HepG2 (cell line): ENCODE results near the gene TMEM50B. TPM values are rescaled to one million over a fixed set of nuclear protein-coding genes. Genes with fewer than 3 reads are reported as not detected.

Experiments
- ATAC-seq: fragments of 200-7000 bp; cut with Tn5 transposase; 3 replicates; pipeline ENCODE4 v1.9.1; 2020; ENCODE audit warnings: mild to moderate bottlenecking, moderate library complexity
- BruUV-seq: library from RNA; stranded (reverse); fragments of 400-500 nt; replicated peaks from 2 replicates; lab custom pipeline; 2021; lab: Mats Ljungman, UMichigan
- CTCF ChIA-PET: fragments of 300-600 bp; formaldehyde crosslinking; extraction: SDS; loops from one replicate; lab custom pipeline; 2021; ENCODE audit warnings: low total read pairs, inconsistent platforms, low intra/inter-chr PET ratio; lab: Yijun Ruan, JAX
- POLR2A ChIA-PET: fragments of 350-600 bp; sonication (Branson Sonifier 250); formaldehyde crosslinking; loops from one replicate; lab custom pipeline; 2020; ENCODE audit warnings: antibody characterized with exemption, inconsistent platforms; lab: Yijun Ruan, JAX
- DNase-seq: peaks from one replicate; pipeline ENCODE4 v3.0.0-alpha.2; 2015; ENCODE audit warnings: low spot score
- FAIRE-seq: peaks from 3 replicates; lab custom pipeline; 2011; peaks lifted over from hg19 to GRCh38; lab: Jason Lieb, UNC
- H2AFZ ChIP-seq: one replicate; pipeline ENCODE4 v1.6.1; 2011; ENCODE audit warnings: low read length, inconsistent platforms
- H3K27ac ChIP-seq: fragments of 300-600 bp; 3 replicates; pipeline ENCODE4 v1.8.0; 2011; ENCODE audit warnings: mixed run types, mild to moderate bottlenecking, mixed read lengths, low read length, inconsistent platforms; ENCODE audit not compliant: insufficient read depth; ENCODE audit errors: extremely low read length
- H3K27me3 ChIP-seq, 2 experiments: fragments of 200-600 bp in 1 of 2; 2 replicates in 1 of 2; 3 replicates in 1 of 2; pipeline versions ENCODE4 v1.6.0 to v1.8.0; 2011; ENCODE audit warnings: low read length in 2 of 2, mild to moderate bottlenecking in 2 of 2, moderate library complexity in 2 of 2, inconsistent platforms in 1 of 2; ENCODE audit not compliant: insufficient read depth in 2 of 2, control insufficient read depth in 1 of 2
- H3K36me3 ChIP-seq, 2 experiments: fragments of 200-600 bp in 1 of 2; replicated peaks in 1 of 2; 2 replicates in 1 of 2; 3 replicates in 1 of 2; pipeline versions ENCODE4 v1.5.1 to v1.8.0; 2011; ENCODE audit warnings: low read length in 2 of 2, inconsistent platforms in 1 of 2; ENCODE audit not compliant: insufficient read depth in 2 of 2, control insufficient read depth in 1 of 2
- H3K4me1 ChIP-seq: 2 replicates; pipeline ENCODE4 v1.5.1; 2012; ENCODE audit warnings: low read length, inconsistent platforms; ENCODE audit not compliant: insufficient read depth
- H3K4me2 ChIP-seq: 2 replicates; pipeline ENCODE4 v1.6.0; 2011; ENCODE audit warnings: low read depth, low read length, inconsistent platforms
- H3K4me3 ChIP-seq, 3 experiments: fragments of 200-600 bp in 1 of 3; sonication (generic), shearing (Covaris generic) in 1 of 3; replicated peaks in 1 of 3; 2 replicates each; pipeline ENCODE4 v1.5.1; 2011 to 2016; ENCODE audit warnings: low read length in 3 of 3, inconsistent platforms in 2 of 3, low read depth in 2 of 3, mild to moderate bottlenecking in 2 of 3, control low read depth in 1 of 3, mixed read lengths in 1 of 3; ENCODE audit not compliant: insufficient read depth in 1 of 3
- H3K79me2 ChIP-seq: one replicate; pipeline ENCODE4 v1.6.1; 2011; ENCODE audit warnings: low read length, inconsistent platforms; ENCODE audit not compliant: insufficient read depth
- H3K9ac ChIP-seq: 2 replicates; pipeline ENCODE4 v1.6.0; 2011; ENCODE audit warnings: mild to moderate bottlenecking, low read depth, low read length, inconsistent platforms; ENCODE audit not compliant: insufficient read depth
- H3K9me3 ChIP-seq: 2 replicates; pipeline ENCODE4 v1.5.1; 2012; ENCODE audit warnings: mild to moderate bottlenecking, low read length
- H4K20me1 ChIP-seq: 2 replicates; pipeline ENCODE4 v1.6.0; 2011; ENCODE audit warnings: inconsistent platforms, mild to moderate bottlenecking, low read length, moderate library complexity; ENCODE audit not compliant: insufficient read depth
- GATA4 ChIP-seq: sonication (generic); IDR thresholded peaks from 2 replicates; pipeline ENCODE4 v1.6.1; 2016; ENCODE audit warnings: antibody characterized with exemption, low read depth, borderline replicate concordance
- HNF1A ChIP-seq, 2 experiments: sonication (generic) in 1 of 2; formaldehyde crosslinking in 1 of 2; IDR thresholded peaks; 2 replicates each; pipeline versions ENCODE4 v1.4.0 to v1.6.1; 2016 to 2020; ENCODE audit warnings: borderline replicate concordance in 1 of 2, low read depth in 1 of 2, mild to moderate bottlenecking in 1 of 2, missing genetic modification reagents in 1 of 2
- SIN3A ChIP-seq: IDR thresholded peaks from 2 replicates; pipeline ENCODE4 v1.6.1; 2011; ENCODE audit warnings: low read depth, mild to moderate bottlenecking, control low read depth, low read length, borderline replicate concordance
- XRCC5 ChIP-seq: fragments of 200-400 bp; formaldehyde crosslinking; optimal IDR thresholded peaks from 2 replicates; pipeline ENCODE3; 2017; ENCODE audit warnings: mild to moderate bottlenecking, low read length
- ZBTB44 ChIP-seq: sonication (generic); formaldehyde crosslinking; IDR thresholded peaks from 2 replicates; pipeline ENCODE4 v1.4.0; 2020; ENCODE audit warnings: missing genetic modification reagents
- ZNF451 ChIP-seq: sonication (generic); formaldehyde crosslinking; IDR thresholded peaks from 2 replicates; pipeline ENCODE4 v1.5.0; 2020; ENCODE audit warnings: mild to moderate bottlenecking, missing genetic modification reagents
- ZNF530 ChIP-seq: sonication (generic); formaldehyde crosslinking; IDR thresholded peaks from 2 replicates; pipeline ENCODE4 v1.5.0; 2020; ENCODE audit warnings: low read depth, mild to moderate bottlenecking, missing genetic modification reagents
- ZNF709 ChIP-seq: sonication (generic); formaldehyde crosslinking; IDR thresholded peaks from 2 replicates; pipeline ENCODE4 v1.5.0; 2020; ENCODE audit warnings: mild to moderate bottlenecking, missing genetic modification reagents
- ZNF773 ChIP-seq: sonication (generic); formaldehyde crosslinking; IDR thresholded peaks from 2 replicates; pipeline ENCODE4 v1.4.0; 2020; ENCODE audit warnings: missing genetic modification reagents, borderline replicate concordance
- WGBS: methylation state at CpG from one replicate; pipeline ENCODE4 v1.1.6; 2017; ENCODE audit warnings: low lambda C conversion rate; 5-methylcytosine and 5-hydroxymethylcytosine counted together
- in situ Hi-C: cut with HindIII; loops from 2 replicates; pipeline ENCODE4 v1.10.0; 2017; ENCODE audit warnings: low pct_unique_long_range_greater_than_20kb; ENCODE audit not compliant: extremely low pct_ligation_motif_present
- intact Hi-C: fragments of 100-400 bp; cut with micrococcal nuclease; formaldehyde crosslinking; loops from one replicate; pipeline ENCODE4 v1.10.0; 2022; ENCODE audit not compliant: unreplicated experiment
- polyA plus RNA-seq, 8 experiments: library from polyadenylated mRNA; depleted of rRNA in 3 of 8; stranded (reverse) in 7 of 8; unstranded in 1 of 8; fragments of >200 nt; fragmentation: Illumina TruSeq in 4 of 8; extraction: Trizol in 4 of 8; gene quantifications; 2 replicates each; pipeline versions ENCODE4 v1.2.1 to v1.2.3, GENCODE V29; 2011 to 2016; ENCODE audit warnings: low read depth in 4 of 8, missing spikeins in 1 of 8, mixed read lengths in 1 of 8; ENCODE audit not compliant: insufficient read depth in 1 of 8
- total RNA-seq, 5 experiments: library from RNA; depleted of rRNA; stranded (reverse); fragments of >200 nt; fragmentation: Illumina TruSeq; extraction: Trizol; gene quantifications; 2 replicates each; pipeline ENCODE4 v1.2.3, GENCODE V29; 2016; ENCODE audit warnings: low read depth in 1 of 5
- TF ChIP-seq, protein P1 (sequence below): sonication (generic); formaldehyde crosslinking; IDR thresholded peaks from 2 replicates; pipeline ENCODE4 v1.4.0; 2020; ENCODE audit warnings: missing genetic modification reagents, borderline replicate concordance
- TF ChIP-seq, protein P2 (sequence below), 2 experiments: sonication (generic) in 1 of 2; formaldehyde crosslinking in 1 of 2; IDR thresholded peaks; 2 replicates each; pipeline versions ENCODE4 v1.4.0 to v1.6.1; 2018 to 2020; ENCODE audit warnings: missing genetic modification reagents in 2 of 2, borderline replicate concordance in 1 of 2, low read depth in 1 of 2, mild to moderate bottlenecking in 1 of 2, missing biosample characterization in 1 of 2
- TF ChIP-seq, protein P3 (sequence below): sonication (generic); formaldehyde crosslinking; IDR thresholded peaks from 2 replicates; pipeline ENCODE4 v1.5.0; 2020; ENCODE audit warnings: missing genetic modification reagents

Gene TMEM50B
- total and polyA plus RNA-seq, 2 of the 13 experiments (the other 11 are each of a cell fraction or from before 2014, with no cell fraction given), result 29.9 to 46.3 TPM

DNA sequence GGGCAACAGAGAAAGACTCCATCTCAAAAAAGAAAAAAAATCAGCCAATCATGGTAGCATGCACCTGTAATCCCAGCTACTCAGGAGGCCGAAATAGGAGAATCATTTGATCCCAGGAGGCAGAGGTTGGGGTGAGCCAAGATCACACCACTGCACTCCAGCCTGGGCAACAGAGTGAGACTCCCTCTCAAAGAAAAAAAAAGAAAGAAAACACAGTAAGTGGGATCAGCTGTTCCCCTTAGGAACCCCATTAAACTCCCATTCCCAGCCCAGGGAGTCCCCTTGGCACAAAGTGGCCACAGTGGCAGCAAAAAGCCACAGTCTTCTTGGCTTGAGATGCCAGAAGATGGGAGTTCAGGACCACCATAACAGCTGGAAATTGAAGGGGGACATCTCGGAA, 9.1 kb downstream of the TMEM50B start:
- WGBS, result 98% methylated on average over 2 of the region's 2 CpGs
- H2AFZ ChIP-seq, result no peak overlapping the region
- no TSS peak for BruUV-seq
- H3K4me2 ChIP-seq, result no peak overlapping the region
- H3K9me3 ChIP-seq, result no peaks in the 10 kb centered on the region
- POLR2A ChIA-PET, result no interaction called here
- intact Hi-C loops, result no loop called here
- ATAC-seq (no peak), FAIRE-seq (no peak), DNase-seq (no peak)
- H3K79me2 ChIP-seq, result peaks cover 17% of the 10 kb centered on the region
- peaks cover 0 to 7% of the 10 kb centered on the region in 2 experiments; a peak in 1 of 5 replicates for H3K36me3 ChIP-seq
- CTCF ChIA-PET, result no interaction called here
- no peak overlapping the region for H3K9ac ChIP-seq
- H3K4me1 ChIP-seq, result no peaks in the 10 kb centered on the region
- H3K27ac ChIP-seq, result no peak overlapping the region
- no peaks in the 10 kb centered on the region for H4K20me1 ChIP-seq
- no peaks in the 10 kb centered on the region for H3K27me3 ChIP-seq
- in situ Hi-C loops, result no loop called here
- no peak overlapping the region for H3K4me3 ChIP-seq
- TF ChIP-seq ZBTB44 (CRISPR knock-in tag), result no peak
- TF ChIP-seq ZNF451, result no peak
- TF ChIP-seq, protein P1, sequence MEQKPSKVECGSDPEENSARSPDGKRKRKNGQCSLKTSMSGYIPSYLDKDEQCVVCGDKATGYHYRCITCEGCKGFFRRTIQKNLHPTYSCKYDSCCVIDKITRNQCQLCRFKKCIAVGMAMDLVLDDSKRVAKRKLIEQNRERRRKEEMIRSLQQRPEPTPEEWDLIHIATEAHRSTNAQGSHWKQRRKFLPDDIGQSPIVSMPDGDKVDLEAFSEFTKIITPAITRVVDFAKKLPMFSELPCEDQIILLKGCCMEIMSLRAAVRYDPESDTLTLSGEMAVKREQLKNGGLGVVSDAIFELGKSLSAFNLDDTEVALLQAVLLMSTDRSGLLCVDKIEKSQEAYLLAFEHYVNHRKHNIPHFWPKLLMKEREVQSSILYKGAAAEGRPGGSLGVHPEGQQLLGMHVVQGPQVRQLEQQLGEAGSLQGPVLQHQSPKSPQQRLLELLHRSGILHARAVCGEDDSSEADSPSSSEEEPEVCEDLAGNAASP, result no peak
- no peak for TF ChIP-seq ZNF709 (CRISPR knock-in tag)
- TF ChIP-seq ZNF530, result no peak
- no peak for TF ChIP-seq ZNF773 (CRISPR knock-in tag)
- TF ChIP-seq GATA4, result no peak
- no peak for TF ChIP-seq HNF1A (IDR thresholded peaks at IDR 0.05; ENCODE audit: low read depth)
- no peak for TF ChIP-seq HNF1A (CRISPR knock-in tag; IDR thresholded peaks at IDR 0.05; ENCODE audit: borderline replicate concordance)
- TF ChIP-seq SIN3A, result no peak
- TF ChIP-seq, protein P2, sequence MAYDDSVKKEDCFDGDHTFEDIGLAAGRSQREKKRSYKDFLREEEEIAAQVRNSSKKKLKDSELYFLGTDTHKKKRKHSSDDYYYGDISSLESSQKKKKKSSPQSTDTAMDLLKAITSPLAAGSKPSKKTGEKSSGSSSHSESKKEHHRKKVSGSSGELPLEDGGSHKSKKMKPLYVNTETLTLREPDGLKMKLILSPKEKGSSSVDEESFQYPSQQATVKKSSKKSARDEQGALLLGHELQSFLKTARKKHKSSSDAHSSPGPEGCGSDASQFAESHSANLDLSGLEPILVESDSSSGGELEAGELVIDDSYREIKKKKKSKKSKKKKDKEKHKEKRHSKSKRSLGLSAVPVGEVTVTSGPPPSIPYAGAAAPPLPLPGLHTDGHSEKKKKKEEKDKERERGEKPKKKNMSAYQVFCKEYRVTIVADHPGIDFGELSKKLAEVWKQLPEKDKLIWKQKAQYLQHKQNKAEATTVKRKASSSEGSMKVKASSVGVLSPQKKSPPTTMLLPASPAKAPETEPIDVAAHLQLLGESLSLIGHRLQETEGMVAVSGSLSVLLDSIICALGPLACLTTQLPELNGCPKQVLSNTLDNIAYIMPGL (CRISPR knock-in tag; IDR thresholded peaks at IDR 0.05; ENCODE audit: borderline replicate concordance in 1 of 2, low read depth in 1 of 2), result no peak
- no peak for TF ChIP-seq XRCC5
- TF ChIP-seq, protein P3, sequence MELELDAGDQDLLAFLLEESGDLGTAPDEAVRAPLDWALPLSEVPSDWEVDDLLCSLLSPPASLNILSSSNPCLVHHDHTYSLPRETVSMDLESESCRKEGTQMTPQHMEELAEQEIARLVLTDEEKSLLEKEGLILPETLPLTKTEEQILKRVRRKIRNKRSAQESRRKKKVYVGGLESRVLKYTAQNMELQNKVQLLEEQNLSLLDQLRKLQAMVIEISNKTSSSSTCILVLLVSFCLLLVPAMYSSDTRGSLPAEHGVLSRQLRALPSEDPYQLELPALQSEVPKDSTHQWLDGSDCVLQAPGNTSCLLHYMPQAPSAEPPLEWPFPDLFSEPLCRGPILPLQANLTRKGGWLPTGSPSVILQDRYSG (CRISPR knock-in tag), result no peak
